Psoas muscle (tissue), 8 donors: ENCODE results near the gene DNASE2B. TPM values are rescaled to one million over a fixed set of nuclear protein-coding genes. Genes with fewer than 3 reads are reported as not detected.
"Not testable (repeated sequence)": the region's sequence is repeated elsewhere in the genome, so short reads cannot be mapped to it uniquely, and the experiment has no call there.

Experiments
- ATAC-seq, 4 donors: fragments of 200-7000 bp; cut with Tn5 transposase; one replicate each; pipeline ENCODE4 v1.9.1; 2020; ENCODE audit warnings: moderate library complexity in 3 of 4, mild to moderate bottlenecking in 2 of 4
- DNase-seq, 2 donors: peaks; one replicate each; pipeline ENCODE4 v3.0.0-alpha.2; 2020
- H3K27ac ChIP-seq: fragments of 200-600 bp; one replicate; pipeline ENCODE4 v1.8.0; 2022
- H3K27me3 ChIP-seq, 3 donors: fragments of 200-600 bp in 1 of 3; one replicate each; pipeline versions ENCODE4 v1.6.1 to v1.8.0; 2013 to 2022; ENCODE audit warnings: low read length in 2 of 3, mild to moderate bottlenecking in 2 of 3, moderate library complexity in 1 of 3; ENCODE audit not compliant: insufficient read depth in 3 of 3
- H3K36me3 ChIP-seq, 2 donors: fragments of 200-600 bp in 1 of 2; one replicate each; pipeline versions ENCODE4 v1.6.1 to v1.8.0; 2013 to 2022; ENCODE audit warnings: low read depth in 1 of 2, mild to moderate bottlenecking in 1 of 2, moderate library complexity in 1 of 2; ENCODE audit not compliant: insufficient read depth in 1 of 2
- H3K4me1 ChIP-seq: fragments of 200-600 bp; one replicate; pipeline ENCODE4 v1.8.0; 2022
- H3K4me3 ChIP-seq: fragments of 200-600 bp; one replicate; pipeline ENCODE4 v1.8.0; 2022; ENCODE audit warnings: mild to moderate bottlenecking
- H3K9me3 ChIP-seq: fragments of 200-600 bp; one replicate; pipeline ENCODE4 v1.8.0; 2022
- CTCF ChIP-seq: fragments of 200-600 bp; IDR thresholded peaks from one replicate; pipeline ENCODE4 v1.8.0; 2022; ENCODE audit warnings: antibody characterized with exemption
- WGBS, 3 donors: extraction: QIAGEN DNeasy Blood & Tissue Kit; methylation state at CpG; one replicate each; pipeline versions ENCODE4 v1.1.6 to v1.1.7; 2013; 5-methylcytosine and 5-hydroxymethylcytosine counted together
- intact Hi-C, 2 donors: fragments of 100-400 bp; cut with DNase I; formaldehyde crosslinking; loops; one replicate each; pipeline versions ENCODE4 v1.11.0 to v1.14.2; 2022
- polyA plus RNA-seq, 3 donors: library from polyadenylated mRNA; stranded (reverse); fragments of 200-250 nt; gene quantifications; one replicate each; pipeline ENCODE4 v1.2.3, GENCODE V29; 2013
- total RNA-seq, 4 donors: library from RNA; stranded (reverse); fragmentation: NEBNext Ultra II Directional in 2 of 4; extraction: Animal tissue kit (Norgen Biotek cat#: 25700) in 2 of 4; gene quantifications; one replicate each; pipeline versions ENCODE4 v1.2.1 to v1.2.4, GENCODE V29; 2021 to 2023
- donor health status: healthy with polysubstance abuse.
- donor health status: DM: no; HTN: no; CAD: no; lungs with moderate emphysema.
- donor health status: Bipolar disorder and iron deficiency.
- donor health status: healthy.
- donor health status: DM: yes; HTN: yes; CAD: no.
- donor health status: DM: no; HTN: no; CAD: no.
- donor health status: DM: no; HTN: no; CAD: no.
- donor health status: DM: yes; HTN: yes; CAD: no.

The DNASE2B gene
- total and polyA plus RNA-seq, 7 donors, result 0.18 to 3.1 (median 0.84) TPM; not detected in 2

GRCh38 chr1:84442256-84442655, 44.0 kb downstream of the DNASE2B start:
- TF ChIP-seq CTCF, result peak; percentile 46
- ATAC-seq, result peak in 3 of 4 donors; percentile 55 to 71 (median 61)
- Histone ChIP-seq H3K36me3 (no peaks in the 10 kb centered on the region), H3K4me3 (no peak overlapping the region), H3K9me3 (no peaks in the 10 kb centered on the region), H3K4me1 (no peaks in the 10 kb centered on the region), H3K27ac (no peak overlapping the region), H3K27me3 (no peaks in the 10 kb centered on the region)
- intact Hi-C loops, result loop anchor here in 1 of 2 donors (5.0 kb wide), 3 partner anchors 160 to 330 kb away; no protein-coding TSS in a partner anchor
- DNase-seq, result no peak
- 8 to 14% (median 14%) methylated on average over 2 of the region's 2 CpGs for WGBS, 3 donors

DNA sequence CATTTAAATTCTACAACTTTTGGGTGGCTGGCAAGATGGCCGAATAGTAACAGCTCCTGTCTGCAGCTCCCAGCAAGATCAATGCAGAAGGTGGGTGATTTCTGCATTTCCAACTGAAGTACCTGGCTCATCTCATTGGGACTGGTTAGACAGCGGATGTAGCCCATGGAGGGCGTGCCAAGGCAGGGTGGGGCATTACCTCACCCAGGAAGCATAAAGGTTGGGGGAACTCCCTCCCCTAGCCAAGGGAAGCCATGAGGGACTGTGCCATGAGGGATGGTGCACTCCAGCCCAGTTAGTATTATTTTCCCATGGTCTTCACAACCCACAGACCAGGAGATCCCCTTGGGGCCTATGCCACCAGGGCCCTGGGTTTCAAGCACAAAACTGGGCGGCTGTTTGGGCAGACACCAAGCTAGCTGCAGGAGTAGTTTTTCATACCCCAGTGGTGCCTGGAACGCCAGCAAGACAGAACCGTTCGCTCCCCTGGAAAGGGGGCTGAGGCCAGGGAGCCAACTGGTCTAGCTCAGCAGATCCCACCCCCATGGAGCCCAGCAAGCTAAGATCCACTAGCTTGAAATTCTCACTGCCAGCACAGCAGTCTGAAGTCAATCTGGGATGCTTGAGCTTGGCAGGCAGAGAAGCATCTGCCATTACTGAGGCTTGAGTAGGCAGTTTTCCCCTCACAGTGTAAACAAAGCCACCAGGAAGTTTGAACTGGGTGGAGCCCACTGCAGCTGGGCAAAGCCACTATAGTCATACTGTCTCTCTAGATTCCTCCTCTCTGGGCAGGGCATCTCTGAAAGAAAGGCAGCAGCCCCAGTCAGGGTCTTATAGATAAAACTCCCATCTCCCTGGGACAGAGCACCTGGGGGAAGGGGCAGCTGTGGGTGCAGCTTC, 44.7 kb downstream of the DNASE2B start:
- 81 to 86% (median 82%) methylated on average over 7 of the region's 7 CpGs for WGBS, 3 donors
- not testable (repeated sequence) for H3K4me3 ChIP-seq, H3K36me3 ChIP-seq, H3K27ac ChIP-seq, H3K4me1 ChIP-seq, H3K27me3 ChIP-seq, H3K9me3 ChIP-seq, ATAC-seq, DNase-seq
- intact Hi-C loops, result loop anchor here in 1 of 2 donors (5.0 kb wide), 3 partner anchors 159 to 329 kb away; no protein-coding TSS in a partner anchor

- H3K9me3 ChIP-seq, intact Hi-C loops, H3K27ac ChIP-seq, H3K36me3 ChIP-seq, H3K27me3 ChIP-seq, ATAC-seq, H3K4me3 ChIP-seq, DNase-seq, H3K4me1 ChIP-seq: not testable (repeated sequence)
- WGBS, 3 donors, result 95 to 97% (median 96%) methylated on average over 3 of the region's 3 CpGs
Measured at GRCh38 chr1:84448704-84449103, 50.4 kb downstream of the DNASE2B start.

DNA sequence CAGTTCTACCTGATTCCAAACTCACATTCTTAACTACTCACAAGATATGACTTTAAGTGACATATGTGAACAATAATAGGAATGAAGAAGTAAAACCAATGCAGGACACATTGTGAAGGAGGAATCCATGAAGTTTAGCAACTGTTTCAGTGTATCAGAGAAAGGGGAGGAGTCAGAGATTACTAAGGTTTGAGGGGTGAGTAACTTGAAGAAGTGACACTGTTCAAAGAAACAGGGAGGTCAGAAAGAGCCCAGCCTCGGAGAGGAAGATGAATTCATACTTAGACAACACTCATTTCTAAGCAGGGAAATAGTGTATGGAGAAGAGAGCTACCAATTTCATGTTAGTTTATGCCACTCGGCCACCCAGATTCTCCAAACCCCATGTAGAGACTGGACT, 52.6 kb downstream of the DNASE2B start:
- intact Hi-C loops, result no loop called here
- Histone ChIP-seq H3K27me3 (no peaks in the 10 kb centered on the region), H3K36me3 (no peaks in the 10 kb centered on the region), H3K27ac (no peak overlapping the region), H3K4me1 (no peaks in the 10 kb centered on the region), H3K9me3 (no peaks in the 10 kb centered on the region), H3K4me3 (no peak overlapping the region)
- DNase-seq (no peak), ATAC-seq (no peak)
- 66 to 74% (median 68%) methylated on average over 2 of the region's 2 CpGs for WGBS, 3 donors
- no peak for TF ChIP-seq CTCF

DNA sequence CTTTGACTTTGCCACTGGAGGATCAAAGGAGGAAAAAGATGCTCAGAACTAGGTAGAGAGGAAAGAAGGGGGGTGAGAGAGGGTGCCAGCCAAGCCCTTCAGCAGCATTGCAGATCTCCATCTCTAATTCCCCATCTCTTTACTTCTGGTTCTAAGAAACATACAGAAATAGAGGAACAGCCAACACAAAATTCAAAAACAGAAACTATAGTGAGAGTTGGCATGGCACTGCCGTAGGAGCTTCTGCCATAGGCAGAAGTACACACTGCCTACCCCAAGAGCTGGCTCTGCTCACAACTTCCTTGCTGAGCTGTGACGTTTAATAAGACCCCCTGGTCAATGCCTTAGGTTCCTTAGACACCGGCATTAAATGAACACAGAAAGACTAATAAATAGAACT, 54.2 kb downstream of the DNASE2B start:
- no peak overlapping the region for H3K27ac ChIP-seq
- H3K4me3 ChIP-seq, result no peak overlapping the region
- peaks cover 0 to 6% (median 0%) of the 10 kb centered on the region in 3 donors for H3K27me3 ChIP-seq
- H3K4me1 ChIP-seq, result no peaks in the 10 kb centered on the region
- intact Hi-C loops, result no loop called here
- no peaks in the 10 kb centered on the region for H3K9me3 ChIP-seq
- 55 to 60% (median 60%) methylated on average over 3 of the region's 3 CpGs for WGBS, 3 donors
- DNase-seq, result no peak
- ATAC-seq, result no peak
- H3K36me3 ChIP-seq, result no peaks in the 10 kb centered on the region
- no peak for TF ChIP-seq CTCF
